Body of pancreas (tissue), 4 donors: ENCODE data around the gene KANTR. TPM values are rescaled to one million over a fixed set of nuclear protein-coding genes. Genes with fewer than 3 reads are reported as not detected.

Experiments
- ATAC-seq: fragments of 150-250 bp; one replicate; pipeline ENCODE4 v1.9.1; 2016
- DNase-seq, 4 donors: peaks; one replicate each; pipeline ENCODE4 v3.0.0-alpha.2; 2019
- H3K27ac ChIP-seq, 4 donors: fragments of 200-600 bp; sonication (generic); 1 replicate in 3 of 4; 2 replicates in 1 of 4; pipeline versions ENCODE4 v1.5.1 to v1.6.1; 2016 to 2019; ENCODE audit warnings: mild to moderate bottlenecking in 1 of 4, mixed read lengths in 1 of 4, moderate library complexity in 1 of 4
- H3K27me3 ChIP-seq, 2 donors: fragments of 200-600 bp; sonication (generic); one replicate each; pipeline ENCODE4 v1.6.0; 2016; ENCODE audit warnings: mild to moderate bottlenecking in 1 of 2
- H3K36me3 ChIP-seq, 2 donors: fragments of 200-600 bp; sonication (generic); replicated peaks in 1 of 2; 2 replicates each; pipeline ENCODE4 v1.5.1; 2016; ENCODE audit warnings: low read depth in 2 of 2; ENCODE audit not compliant: insufficient read depth in 1 of 2
- H3K4me1 ChIP-seq: fragments of 200-600 bp; sonication (generic); one replicate; pipeline ENCODE4 v1.6.0; 2016
- H3K4me3 ChIP-seq, 2 donors: fragments of 200-600 bp; sonication (generic); 1 replicate in 1 of 2; 2 replicates in 1 of 2; pipeline ENCODE4 v1.5.1; 2016 to 2019
- H3K9me3 ChIP-seq, 3 donors: fragments of 200-600 bp; sonication (generic); 1 replicate in 2 of 3; 2 replicates in 1 of 3; pipeline ENCODE4 v1.5.1; 2016
- POLR2A ChIP-seq, 3 donors: fragments of 450-650 bp; IDR thresholded peaks; one replicate each; pipeline ENCODE4 v1.6.1; 2016; ENCODE audit warnings: antibody characterized with exemption in 3 of 3, mild to moderate bottlenecking in 2 of 3
- WGBS, 2 donors: methylation state at CpG; one replicate each; pipeline ENCODE4 v1.1.5; 2017; 5-methylcytosine and 5-hydroxymethylcytosine counted together
- intact Hi-C: fragments of 100-400 bp; cut with DNase I; formaldehyde crosslinking; loops from one replicate; pipeline ENCODE4 v1.15.1; 2023
- total RNA-seq, 2 donors: library from RNA; depleted of rRNA; stranded (reverse); fragments of >200 nt; gene quantifications; one replicate each; pipeline ENCODE4 v1.1.0, GENCODE V29; 2016
- TF ChIP-seq, protein P1 (sequence below), 7 experiments: fragments of 450-650 bp in 4 of 7; fragments of 200-600 bp in 3 of 7; sonication (generic) in 3 of 7; IDR thresholded peaks; one replicate each; pipeline ENCODE4 v1.5.1; 2016 to 2019; ENCODE audit warnings: antibody characterized with exemption in 7 of 7

The KANTR gene
- total RNA-seq, 2 donors from 2014 or later = 12.2 to 13.0 TPM

DNA sequence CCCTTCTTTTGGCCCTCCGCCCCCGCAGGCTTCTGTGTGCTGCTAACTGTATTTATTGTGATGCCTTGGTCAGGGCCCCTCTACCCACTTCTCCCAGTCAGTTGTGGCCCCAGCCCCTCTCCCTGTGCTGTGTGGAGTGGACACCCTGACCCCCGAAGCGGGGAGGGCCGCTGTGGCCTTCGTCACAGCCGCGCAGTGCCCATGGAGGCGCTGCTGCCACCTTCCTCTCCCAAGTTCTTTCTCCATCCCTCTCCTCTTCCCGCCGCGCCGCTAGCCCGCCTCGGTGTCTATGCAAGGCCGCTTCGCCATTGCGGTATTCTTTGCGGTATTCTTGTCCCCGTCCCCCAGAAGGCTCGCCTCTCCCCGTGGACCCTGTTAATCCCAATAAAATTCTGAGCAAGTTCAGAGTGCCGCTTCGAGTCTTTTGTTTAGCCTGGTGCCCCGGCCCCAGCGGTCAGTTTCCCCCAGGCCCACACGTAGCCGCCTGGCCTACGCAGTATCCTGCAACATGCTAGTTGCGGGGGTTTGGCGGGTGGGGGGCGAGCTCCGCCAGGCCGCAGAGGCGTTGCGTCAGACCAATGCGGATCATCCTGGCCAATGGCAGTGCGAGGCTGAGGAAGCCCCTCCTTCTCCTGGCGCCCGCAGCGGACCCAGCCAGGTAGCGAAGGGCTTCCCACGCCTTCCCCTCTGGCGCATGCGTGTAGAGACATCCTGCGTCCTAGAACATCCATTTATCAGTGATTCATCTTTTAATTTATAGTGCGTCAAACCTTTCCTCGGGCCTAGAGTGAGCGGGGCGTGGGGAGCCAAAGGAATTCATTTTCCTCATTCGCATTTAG, 5.6 kb upstream of the KANTR start:
- 12 to 29% methylated on average over 33 to 40 of the region's 51 CpGs for WGBS, 2 donors
- peak; percentile 33 to 55 (median 53) for TF ChIP-seq POLR2A (IDR thresholded peaks at IDR 0.05)
- TF ChIP-seq, protein P1, sequence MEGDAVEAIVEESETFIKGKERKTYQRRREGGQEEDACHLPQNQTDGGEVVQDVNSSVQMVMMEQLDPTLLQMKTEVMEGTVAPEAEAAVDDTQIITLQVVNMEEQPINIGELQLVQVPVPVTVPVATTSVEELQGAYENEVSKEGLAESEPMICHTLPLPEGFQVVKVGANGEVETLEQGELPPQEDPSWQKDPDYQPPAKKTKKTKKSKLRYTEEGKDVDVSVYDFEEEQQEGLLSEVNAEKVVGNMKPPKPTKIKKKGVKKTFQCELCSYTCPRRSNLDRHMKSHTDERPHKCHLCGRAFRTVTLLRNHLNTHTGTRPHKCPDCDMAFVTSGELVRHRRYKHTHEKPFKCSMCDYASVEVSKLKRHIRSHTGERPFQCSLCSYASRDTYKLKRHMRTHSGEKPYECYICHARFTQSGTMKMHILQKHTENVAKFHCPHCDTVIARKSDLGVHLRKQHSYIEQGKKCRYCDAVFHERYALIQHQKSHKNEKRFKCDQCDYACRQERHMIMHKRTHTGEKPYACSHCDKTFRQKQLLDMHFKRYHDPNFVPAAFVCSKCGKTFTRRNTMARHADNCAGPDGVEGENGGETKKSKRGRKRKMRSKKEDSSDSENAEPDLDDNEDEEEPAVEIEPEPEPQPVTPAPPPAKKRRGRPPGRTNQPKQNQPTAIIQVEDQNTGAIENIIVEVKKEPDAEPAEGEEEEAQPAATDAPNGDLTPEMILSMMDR (IDR thresholded peaks at IDR 0.05) = no peak
- ATAC-seq = peak; percentile 85
- peak; percentile 80 to 91 (median 88) for DNase-seq
- H3K4me1 ChIP-seq = peaks cover 41% of the 10 kb centered on the region
- peak overlapping the region; percentile 52 to 87 (median 78) for H3K27ac ChIP-seq
- H3K4me3 ChIP-seq = no peak overlapping the region
- no peaks in the 10 kb centered on the region for H3K36me3 ChIP-seq
- intact Hi-C loops = no loop called here
- no peaks in the 10 kb centered on the region for H3K27me3 ChIP-seq
- H3K9me3 ChIP-seq = no peaks in the 10 kb centered on the region

DNA sequence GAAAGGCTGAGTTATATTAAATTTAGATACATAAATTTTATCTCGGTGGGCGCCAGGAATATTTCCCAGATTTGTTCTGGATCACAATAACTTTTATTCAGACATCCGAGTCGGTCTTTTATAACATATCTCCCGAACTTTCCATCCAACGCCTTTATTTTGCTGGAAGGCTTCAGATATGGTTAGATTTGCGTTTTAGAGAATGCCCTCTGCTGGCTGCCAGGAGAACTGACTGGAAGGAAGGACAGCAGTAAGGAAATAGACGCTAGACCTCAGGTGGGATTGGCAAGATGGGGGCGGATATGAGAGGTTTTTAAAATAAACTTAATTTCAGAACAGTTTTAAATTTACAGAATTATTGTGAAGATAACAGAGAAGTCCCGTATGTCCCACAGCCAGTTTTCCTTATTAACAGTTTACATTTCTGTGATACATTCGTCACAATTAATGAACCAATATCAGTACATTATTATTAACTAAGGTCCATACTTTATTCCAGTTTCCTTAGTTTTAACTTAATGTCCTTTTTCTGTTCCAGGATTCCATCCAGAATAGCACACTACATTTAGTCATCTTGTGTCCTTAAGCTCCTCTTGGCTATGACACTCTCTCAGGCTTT, 4.6 kb upstream of the KANTR start:
- H3K27me3 ChIP-seq = no peaks in the 10 kb centered on the region
- no peak for TF ChIP-seq POLR2A (IDR thresholded peaks at IDR 0.05)
- TF ChIP-seq, protein P1 (IDR thresholded peaks at IDR 0.05) = peak; percentile 57 to 78 (median 64)
- peak overlapping the region; percentile 52 to 87 (median 78) for H3K27ac ChIP-seq
- H3K4me3 ChIP-seq = no peak overlapping the region
- intact Hi-C loops = no loop called here
- 8 to 10% methylated on average over 11 of the region's 11 CpGs for WGBS, 2 donors
- peaks cover 36% of the 10 kb centered on the region for H3K4me1 ChIP-seq
- DNase-seq = peak; percentile 53 to 69 (median 66)
- H3K9me3 ChIP-seq = no peaks in the 10 kb centered on the region
- ATAC-seq = no peak
- H3K36me3 ChIP-seq = no peaks in the 10 kb centered on the region

DNA sequence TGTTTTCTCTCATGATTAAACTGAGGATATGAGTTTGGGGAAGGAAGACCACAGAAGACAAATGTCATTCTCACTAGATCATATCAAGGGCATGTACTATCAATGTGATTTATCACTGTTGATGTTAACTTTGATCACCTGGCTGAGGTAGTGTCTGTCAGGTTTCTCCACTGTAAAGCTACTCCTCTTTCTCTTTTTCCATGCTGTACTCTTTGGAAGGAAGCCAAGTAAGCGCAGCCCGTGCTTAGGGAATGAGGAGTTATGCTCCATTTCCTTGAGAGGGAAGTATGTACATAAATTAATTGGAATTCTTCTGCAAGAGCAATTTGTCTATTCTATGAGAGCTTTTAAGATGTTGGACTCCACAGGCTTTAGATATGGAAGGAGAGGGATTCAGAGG, 4.0 kb upstream of the KANTR start:
- WGBS, 2 donors = 50 to 70% methylated on average over 2 of the region's 2 CpGs
- Histone ChIP-seq H3K27ac (no peak overlapping the region), H3K9me3 (no peaks in the 10 kb centered on the region), H3K4me1 (peaks cover 38% of the 10 kb centered on the region), H3K36me3 (no peaks in the 10 kb centered on the region), H3K4me3 (no peak overlapping the region), H3K27me3 (no peaks in the 10 kb centered on the region)
- DNase-seq (no peak), ATAC-seq (no peak)
- intact Hi-C loops = no loop called here
- no peak for TF ChIP-seq POLR2A (IDR thresholded peaks at IDR 0.05)
- TF ChIP-seq, protein P1 (IDR thresholded peaks at IDR 0.05) = no peak

DNA sequence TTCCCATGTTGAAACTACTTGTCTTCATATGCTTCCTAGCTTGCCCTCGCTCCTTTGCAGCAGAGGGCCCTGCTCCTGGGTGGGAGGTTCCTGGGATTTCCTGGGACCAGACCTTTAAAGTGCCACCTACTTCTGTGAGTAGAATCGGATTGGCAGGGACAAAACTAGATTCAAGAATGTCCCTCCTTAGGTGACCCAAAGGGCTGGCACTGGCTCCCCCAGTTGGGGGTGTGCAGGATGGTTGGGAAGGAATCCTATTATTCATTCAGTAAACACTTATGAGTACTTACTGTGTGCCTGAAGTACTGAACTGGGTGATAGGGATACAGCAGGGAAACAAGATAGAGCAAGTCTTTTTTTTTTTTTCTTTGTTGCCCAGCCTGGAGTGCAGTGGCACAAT, 2.6 kb upstream of the KANTR start:
- H3K36me3 ChIP-seq = no peaks in the 10 kb centered on the region
- no peak for DNase-seq
- no peaks in the 10 kb centered on the region for H3K27me3 ChIP-seq
- intact Hi-C loops = no loop called here
- WGBS, 2 donors = 83 to 100% methylated on average over 1 of the region's 2 CpGs
- no peak for ATAC-seq
- no peaks in the 10 kb centered on the region for H3K9me3 ChIP-seq
- H3K4me1 ChIP-seq = peaks cover 25% of the 10 kb centered on the region
- H3K4me3 ChIP-seq = no peak overlapping the region
- TF ChIP-seq POLR2A (IDR thresholded peaks at IDR 0.05) = no peak
- TF ChIP-seq, protein P1 (IDR thresholded peaks at IDR 0.05) = no peak
- no peak overlapping the region for H3K27ac ChIP-seq
